GM21717 (cell line): ENCODE results near the gene CFAP221.
"Not testable (repeated sequence)": the region's sequence is repeated elsewhere in the genome, so short reads cannot be mapped to it uniquely, and the experiment has no call there.

Source experiments
- ATAC-seq: cut with Tn5 transposase; IDR thresholded peaks from one replicate; pipeline ENCODE4 v1.9.1; 2021; ENCODE audit warnings: mild to moderate bottlenecking, moderate library complexity; ENCODE audit not compliant: unreplicated experiment

The CFAP221 gene

DNA sequence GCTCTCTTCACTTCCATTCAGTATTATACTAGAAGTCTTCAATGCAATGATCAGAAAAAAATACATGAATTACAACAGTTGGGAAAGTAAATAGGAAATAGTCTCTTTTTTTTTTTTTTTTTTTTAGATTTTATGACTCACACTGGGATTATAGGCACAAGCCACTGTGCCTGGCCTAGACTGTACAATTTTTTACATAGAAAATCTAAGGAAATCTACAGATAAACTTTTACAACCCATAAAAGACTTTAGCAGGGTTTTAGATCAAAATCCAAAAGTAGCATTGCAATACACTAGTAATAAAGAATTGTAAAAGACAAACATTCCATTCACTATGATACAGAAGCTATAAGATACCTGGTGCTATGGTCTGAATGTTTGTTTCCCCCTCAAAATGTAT is 39.0 kb downstream of the CFAP221 start:
- ATAC-seq, result no peak

DNA sequence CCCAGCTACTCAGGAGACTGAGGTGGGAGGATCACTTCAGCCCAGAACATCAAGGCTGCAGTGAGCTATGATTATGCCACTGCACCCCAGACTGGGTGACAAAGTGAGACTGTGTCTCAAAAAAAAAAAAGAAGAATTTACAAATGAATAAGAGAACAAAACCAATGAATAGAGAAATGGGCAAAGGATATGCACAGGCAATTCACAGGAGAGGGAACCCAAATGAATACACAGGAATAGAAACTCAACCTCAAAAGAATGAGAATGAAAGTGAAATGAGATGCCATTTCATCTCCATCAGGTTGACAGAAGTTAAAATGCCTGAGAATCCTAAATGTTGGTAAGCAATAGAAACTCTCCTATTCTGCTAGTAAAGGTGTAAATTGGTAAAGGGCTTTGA is 40.2 kb downstream of the CFAP221 start:
- no peak for ATAC-seq

DNA sequence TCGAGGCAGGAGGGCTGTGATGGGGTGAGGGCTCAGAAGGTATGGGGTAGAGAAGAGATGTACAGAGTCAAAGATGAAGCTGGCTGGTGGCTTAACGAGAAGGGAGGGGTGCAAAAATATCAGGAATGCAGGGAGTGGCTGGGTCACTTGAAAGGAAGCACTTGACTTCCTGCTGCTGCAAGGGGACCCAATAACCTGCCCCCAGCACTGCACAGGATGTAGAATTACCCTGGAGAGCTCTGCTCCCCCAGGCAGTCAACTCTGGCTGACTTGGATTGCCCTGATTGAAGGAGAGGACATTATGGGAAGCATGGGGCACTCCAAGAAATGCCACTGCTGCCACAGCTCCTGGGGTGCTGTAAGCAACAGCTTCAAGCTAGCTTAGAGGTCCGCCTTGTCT is 41.8 kb downstream of the CFAP221 start:
- no peak for ATAC-seq

DNA sequence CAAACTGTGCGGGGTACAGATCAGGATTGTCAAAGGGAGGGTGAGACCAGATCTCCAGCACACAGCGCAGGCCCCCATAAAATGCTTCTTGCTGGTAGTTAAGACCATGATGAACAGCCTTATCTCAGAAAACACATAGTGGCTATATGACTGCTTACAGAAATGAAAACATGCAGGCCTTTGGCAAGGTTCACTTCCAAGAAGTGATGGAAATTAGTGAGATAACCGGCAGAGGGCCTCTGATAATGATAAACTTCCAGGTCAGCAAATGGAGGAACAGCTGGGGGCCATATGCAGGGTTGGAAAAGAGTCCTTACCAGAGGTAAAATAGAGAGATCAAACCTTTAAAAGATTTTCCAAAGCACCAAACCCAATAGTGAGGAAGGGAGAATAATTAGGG is 46.6 kb downstream of the CFAP221 start:
- no peak for ATAC-seq

DNA sequence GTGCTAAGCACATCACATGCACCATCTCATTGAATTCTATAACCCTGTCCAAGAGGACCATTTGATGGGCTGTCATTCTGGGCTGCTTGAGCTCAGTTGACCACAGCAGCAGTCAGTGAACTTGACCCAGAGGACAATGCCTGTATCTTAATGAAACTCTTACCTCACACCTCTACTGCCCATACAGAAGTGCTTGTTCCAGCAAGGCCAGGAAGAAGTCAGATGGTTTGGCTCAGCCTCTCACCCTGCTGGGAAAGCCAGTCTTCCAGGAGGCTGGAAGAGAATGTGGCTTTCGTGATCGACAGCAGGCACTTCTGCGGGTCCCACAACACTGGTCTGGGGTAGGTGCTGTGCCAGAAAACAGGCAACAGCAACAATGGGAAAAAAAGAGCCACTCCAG is 47.3 kb downstream of the CFAP221 start:
- no peak for ATAC-seq

DNA sequence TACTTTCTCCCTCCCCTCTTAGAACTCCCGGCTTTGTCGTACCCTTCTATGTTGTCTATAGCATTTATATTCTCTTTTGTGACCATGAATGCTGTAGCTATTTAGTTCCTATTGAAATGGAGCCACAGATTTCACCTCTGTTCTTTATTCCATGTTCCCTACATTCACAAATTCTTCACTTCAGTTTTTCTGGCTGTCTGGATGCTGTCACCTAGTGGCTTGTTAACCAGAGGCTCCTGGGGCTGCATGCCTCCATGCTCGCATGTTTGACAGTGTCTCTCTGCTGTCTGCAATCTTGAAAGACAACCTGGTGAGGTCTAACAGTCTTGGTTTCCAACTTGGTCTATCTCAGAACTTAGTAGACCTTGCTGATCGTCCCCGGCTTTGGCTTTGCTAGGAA is 48.2 kb downstream of the CFAP221 start:
- no peak for ATAC-seq

DNA sequence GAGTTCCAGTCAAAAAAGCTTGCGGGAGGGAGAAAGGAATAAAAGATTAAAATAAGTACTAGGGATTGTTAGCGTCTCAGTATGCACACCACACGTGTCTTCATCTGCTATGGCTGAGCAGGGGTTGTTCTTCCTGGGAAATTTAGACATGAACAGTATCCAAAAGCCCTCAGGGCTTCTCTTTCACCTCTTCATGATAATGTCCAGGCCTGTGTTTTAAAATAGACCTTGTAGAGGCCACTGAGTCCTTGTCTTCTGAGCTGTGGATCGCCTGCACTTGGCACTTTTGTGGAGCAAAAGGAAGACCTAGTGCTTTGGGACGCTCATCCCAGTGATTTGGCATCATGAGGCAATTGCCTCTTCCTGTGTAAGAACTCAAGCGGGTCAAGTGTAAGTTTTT is 52.4 kb downstream of the CFAP221 start:
- ATAC-seq, result no peak

DNA sequence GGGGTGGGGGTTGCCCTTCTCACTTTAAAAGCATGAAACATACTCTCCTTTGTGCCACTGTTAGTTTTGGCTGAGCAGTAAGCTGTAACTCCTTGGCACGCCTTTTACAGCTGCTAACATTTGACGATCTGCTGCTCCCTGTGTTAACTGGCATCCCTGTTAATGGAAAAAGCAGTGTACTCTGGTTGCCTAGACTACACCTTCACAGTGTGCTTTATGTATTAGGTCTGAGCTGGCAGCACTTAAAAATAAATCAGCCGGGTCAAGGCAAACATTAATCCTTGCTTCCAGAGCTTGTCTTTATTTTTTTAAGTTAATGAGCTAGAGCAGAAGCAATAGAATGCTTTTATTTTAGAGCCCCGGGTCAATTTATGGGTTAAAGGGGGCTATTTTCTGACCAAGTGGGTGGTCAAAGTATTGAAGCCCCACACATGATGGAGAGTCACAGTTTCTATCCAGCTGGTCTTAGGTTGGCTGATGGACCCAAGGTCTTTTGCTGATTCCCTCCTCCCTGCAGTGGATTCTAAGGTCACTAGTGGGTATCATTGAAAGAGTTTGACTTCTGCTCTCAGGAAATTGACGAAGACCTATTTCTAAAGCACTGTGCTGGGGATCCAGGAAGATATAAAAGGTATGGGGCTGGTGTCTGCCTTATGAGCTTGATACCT is 54.5 kb downstream of the CFAP221 start:
- ATAC-seq, result no peak

DNA sequence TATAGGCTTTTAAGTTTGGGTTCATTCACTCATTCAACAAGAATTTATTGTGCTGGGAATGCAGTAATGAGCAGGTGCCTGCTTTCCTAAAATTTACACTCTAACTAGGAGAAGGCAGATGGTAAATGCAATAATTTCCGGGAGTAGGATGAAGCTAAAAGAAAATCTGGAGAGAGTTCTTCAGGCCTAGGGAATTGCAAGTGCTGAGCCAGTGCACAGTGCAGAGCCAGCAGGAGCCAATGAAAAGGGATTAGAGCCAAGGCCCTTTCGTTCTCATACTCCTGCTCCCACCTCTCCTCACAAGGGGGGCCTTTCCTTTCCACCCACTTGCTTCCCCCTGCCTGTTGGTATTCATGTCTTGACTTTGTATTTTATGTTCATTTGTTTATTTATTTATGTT is 55.1 kb downstream of the CFAP221 start:
- ATAC-seq, result no peak

DNA sequence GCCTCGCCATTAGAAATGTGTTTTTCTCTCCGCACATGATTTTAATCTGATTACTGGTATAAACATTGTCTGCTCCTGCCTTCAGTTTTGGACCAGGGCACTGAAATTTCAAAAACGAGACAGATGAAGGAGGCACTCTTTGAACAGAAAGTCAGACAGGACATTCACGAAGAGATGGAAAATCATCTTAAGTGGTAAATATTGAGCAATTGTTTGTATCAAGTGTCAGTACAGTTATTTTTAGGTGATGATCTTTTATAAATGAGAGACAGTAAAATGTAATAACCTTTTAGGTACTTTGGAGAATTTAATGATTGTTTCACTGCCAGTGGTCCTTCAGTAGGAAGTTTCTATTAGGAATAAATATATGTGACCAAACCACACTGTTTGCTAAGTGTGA is 60.8 kb downstream of the CFAP221 start:
- no peak for ATAC-seq

DNA sequence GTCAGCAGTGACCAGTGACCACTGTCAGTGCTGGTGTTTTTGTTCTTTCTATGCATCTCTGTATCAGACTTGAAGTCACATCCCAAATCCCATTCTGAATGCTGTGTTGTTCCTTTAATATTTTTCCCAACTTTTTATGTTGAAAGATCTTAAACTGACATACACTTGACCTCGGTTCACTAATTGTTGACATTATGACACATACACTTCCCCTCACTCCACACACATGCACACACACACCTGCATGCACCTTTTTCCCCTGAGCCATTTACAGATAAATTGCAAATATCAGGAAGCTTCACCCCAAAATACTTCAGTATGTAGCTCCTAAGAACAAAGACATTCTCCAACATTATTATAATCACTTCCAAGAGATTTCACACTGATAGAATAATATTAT is 62.4 kb downstream of the CFAP221 start:
- ATAC-seq, result no peak

DNA sequence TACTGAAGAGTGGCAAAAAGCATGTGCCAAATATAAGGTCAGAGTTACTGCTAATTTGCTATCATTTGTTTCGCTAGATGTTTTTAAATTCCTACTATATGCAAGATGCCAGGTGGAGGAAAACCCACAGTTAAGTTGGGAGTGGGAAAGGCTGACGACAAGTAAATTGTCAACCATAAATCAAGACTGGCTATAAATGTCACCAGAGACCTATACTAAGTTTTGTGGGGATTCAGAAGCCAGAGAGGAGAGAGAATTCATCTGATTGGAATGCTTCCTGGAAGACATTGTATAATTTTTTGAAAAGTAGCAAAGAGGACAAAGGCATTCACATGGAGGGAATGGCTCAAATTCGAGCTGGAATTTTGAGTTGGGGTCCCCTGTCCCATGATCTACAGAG is 64.3 kb downstream of the CFAP221 start:
- ATAC-seq, result no peak

DNA sequence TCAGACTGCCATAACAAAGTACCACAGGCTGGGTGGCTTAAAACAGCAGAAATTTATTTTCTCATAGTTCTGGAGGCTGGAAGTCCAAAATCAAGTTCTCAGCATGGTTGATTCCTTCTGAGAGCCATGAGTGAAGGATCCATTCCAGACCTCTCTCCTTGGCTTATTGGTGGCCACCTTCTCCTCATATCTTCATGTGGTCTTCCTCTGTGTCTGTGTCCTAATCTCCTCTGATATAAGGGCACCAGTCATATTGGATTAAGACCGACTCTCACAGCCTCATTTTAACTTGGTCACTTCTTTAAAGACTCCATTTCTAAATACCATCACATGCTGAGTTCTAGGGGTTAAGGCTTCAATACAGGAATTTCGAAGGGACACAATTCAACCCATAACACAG is 65.1 kb downstream of the CFAP221 start:
- no peak for ATAC-seq

DNA sequence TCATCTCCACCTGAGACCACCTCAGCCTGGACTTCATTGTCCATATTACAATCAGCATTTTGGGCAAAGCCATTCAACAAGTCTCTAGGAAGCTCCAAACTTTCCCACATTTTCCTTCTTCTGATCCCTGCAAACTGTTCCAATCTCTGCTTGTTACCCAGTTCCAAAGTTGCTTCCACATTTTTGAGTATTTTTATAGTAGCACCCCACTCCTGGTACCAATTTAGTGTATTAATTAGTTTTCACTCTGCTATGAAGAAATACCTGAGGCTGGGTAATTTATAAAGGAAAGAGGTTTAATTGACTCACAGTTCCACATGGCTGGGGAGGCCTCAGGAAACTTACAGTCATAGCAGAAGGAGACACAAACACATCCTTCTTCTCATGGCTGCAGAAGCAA is 69.9 kb downstream of the CFAP221 start:
- ATAC-seq, result not testable (repeated sequence)

DNA sequence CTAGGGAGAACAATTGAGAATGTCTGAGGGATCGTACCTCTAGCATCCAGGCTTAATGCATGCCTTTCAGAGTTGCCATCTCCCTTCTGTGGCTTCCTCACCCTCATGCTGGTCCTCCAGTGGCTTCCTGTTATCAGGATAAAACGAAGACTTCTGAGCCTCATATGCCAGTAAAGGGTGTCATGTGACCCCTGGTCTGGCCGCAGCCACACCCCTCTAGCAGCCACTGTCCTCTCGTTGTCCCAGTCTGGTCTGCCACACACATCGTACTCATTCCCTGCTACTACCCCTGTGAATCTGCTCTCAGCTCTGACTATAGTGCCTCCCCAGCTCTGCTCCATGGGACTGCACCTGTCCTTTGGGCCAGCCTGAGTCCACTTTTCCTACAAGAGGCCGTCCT is 72.2 kb downstream of the CFAP221 start:
- no peak for ATAC-seq

DNA sequence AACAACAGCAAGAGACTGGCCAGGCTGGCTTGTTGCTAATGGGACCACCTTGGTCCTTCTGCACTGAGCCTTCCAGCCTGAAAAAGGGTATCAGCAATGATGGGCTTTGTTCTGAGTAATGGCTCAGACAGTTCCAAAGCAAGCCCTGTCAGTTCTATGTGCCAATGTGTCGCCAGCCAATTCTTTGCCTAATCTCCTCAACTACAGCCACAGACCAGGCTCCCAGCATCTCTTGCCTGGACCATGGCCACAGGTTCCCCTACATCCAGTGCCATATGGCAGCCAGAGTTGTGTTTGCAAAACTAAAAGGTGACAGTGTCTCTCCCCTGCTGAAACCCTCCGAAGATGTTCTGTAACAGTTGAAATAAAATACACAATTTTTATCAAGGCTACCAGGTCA is 73.2 kb downstream of the CFAP221 start:
- no peak for ATAC-seq

DNA sequence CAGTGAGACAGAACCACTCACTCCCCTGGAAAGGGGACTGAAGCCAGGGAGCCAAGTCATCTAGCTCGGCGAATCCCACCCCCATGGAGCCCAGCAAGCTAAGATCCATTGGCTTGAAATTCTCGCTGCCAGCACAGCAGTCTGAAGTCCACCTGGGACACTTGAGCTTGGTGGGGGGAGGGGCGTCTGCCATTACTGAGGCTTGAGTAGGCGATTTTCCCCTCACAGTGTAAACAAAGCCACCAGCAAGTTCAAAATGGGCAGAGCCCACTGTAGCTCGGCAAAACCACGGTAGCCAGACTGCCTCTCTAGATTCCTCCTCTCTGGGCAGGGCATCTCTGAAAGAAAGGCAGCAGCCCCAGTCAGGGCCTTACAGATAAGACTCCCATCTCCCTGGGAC is 74.5 kb downstream of the CFAP221 start:
- ATAC-seq, result not testable (repeated sequence)

DNA sequence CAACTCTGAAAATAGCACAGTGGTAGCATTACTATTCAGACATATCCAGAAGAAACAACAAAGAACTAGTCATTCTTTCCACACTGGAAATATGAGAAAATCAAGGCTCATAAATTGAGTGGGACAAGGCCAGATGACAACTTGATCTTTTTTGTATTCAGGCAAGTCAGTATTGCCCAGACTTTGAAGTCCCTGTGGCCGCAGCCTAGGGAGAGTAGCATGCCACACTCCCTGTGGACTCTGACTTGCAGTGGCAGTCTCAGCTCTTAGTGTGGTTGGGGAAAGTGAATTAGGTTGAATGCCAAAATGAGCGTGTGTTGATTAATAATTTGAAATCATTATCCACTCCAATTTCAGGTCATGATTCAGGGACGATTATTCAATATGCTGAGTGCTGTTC is 81.0 kb downstream of the CFAP221 start:
- no peak for ATAC-seq

DNA sequence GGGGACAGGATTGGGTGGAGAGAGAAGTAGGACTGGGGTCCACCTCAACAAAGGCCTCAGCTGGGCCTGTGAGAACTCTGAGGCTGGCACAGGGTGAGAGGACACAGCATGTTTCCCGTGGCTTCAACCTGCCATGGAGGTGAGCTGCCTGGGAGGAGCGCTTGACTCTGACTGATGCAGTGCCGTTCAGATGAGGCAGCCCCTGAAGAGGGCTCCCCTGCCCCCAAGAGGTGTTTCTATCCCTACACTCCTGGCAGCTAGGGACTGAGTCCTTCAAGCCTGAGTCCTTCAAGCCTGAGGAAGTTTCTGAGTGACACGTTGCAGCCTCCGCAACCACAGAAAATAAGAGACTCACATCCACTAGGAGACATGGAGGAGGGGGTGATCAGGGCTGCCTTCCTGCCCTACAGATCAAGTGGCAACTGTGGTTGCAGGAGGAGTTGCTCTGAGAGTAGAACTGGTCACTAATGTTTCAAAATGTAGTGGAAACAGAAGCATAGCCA is 85.1 kb downstream of the CFAP221 start:
- no peak for ATAC-seq

DNA sequence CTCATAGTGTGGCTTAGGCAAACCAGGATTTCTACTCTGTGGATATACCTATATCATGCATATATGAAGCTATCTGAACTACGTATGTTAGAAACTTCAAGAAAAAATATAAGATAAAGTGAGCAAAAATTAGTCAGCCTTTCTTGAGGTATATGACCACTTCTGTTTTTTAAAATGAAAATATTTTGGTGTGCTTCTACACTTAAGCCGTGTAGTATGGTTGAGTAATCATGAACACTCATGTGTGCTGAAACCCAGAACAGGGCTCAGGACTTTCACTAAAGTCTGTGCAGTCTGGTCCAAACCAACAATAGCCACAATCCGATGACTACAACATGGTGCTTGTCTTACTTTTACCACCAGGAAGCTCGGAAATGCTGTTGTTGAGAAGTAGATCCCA is 85.9 kb downstream of the CFAP221 start:
- no peak for ATAC-seq

DNA sequence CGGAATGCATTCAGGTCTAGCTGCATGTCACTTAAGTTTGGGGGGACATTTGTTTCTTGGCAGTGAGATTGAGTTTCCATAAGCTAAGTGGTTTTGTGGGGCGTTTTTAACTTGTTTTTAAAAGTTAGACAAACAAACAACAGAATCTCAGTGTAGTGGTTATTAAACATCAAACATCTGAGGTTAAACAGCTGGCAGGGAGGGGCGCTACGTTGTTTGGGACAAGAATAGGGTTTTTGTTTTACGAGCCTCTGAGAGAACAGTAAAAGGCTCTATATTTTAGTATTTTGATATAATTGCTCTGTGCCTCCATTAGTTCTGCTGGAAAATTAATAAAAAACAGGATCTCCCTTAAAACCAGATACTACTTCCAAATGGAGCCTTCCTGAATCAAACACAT is 93.1 kb downstream of the CFAP221 start:
- ATAC-seq, result no peak

DNA sequence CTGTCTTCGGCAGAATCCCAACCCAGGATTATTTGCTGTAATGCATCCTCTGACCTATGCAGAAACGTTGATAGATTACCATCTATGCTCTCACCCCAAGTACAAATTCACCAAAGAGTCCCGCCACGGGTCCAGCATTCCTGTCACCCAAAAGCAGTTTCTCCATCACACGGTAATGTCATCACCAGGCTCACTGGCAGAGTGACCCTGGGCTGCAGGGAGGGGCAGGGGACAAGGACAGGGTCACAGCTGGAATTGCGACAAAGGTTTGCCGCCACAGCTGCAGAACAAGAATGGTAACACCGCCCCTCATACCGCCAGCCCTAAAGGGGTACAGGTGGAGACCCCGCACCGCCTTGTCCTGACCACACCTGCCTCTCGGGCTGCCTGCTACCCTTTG is 94.0 kb downstream of the CFAP221 start:
- no peak for ATAC-seq
